Ammon's horn (tissue), 1 donor: ENCODE measurements around the gene LURAP1L.

Experiments
- DNase-seq: peaks from one replicate; pipeline ENCODE4 v3.0.0-alpha.2; 2016; ENCODE audit warnings: low spot score

LURAP1L gene, protein sequence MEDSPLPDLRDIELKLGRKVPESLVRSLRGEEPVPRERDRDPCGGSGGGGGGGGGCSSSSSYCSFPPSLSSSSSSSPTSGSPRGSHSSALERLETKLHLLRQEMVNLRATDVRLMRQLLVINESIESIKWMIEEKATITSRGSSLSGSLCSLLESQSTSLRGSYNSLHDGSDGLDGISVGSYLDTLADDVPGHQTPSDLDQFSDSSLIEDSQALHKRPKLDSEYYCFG

DNA sequence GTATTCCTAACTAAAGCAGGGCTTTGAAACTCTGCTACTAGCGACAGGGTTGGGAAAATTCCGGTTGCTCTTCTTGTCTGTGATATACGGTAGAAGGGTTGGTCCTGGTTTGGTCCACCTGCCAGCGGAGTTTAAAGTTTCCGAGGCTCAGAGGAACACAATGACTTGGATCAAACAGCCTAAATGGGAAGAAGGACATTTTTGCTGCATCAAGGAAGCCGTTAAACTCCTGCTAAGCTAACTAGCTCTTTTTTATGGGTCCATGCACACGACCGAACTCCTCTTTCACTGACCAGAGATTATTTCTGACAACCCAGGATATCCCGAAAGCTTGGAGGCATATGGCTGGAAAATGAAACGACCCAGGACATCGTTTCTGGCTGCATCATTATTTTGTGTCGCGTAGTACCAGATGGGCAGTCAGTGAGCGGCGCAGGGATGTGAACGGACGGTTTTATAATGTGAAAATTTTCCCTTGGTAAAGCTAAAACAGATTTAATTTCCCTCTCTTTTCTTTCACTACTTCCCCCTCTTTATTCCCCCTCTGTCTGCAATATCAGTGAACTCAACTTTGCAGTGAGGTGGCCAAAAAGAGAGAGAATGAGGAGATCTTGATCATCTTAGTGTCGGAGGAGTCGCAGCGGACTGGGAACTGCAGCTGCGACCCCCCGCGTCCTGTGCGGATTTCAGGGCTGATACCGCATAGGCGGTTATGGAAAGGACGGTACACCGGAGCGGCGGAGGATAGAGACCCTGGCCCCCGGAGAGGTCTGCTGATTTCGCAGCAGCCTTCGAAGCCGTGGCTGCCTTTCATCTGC lies at the start of gene LURAP1L:
Gene LURAP1L (plus strand): TSS at position 160 of the 818 bp plus-strand sequence. CDS start 696 bp downstream, outside the sequence.
- DNase-seq: peak; percentile 78

DNA sequence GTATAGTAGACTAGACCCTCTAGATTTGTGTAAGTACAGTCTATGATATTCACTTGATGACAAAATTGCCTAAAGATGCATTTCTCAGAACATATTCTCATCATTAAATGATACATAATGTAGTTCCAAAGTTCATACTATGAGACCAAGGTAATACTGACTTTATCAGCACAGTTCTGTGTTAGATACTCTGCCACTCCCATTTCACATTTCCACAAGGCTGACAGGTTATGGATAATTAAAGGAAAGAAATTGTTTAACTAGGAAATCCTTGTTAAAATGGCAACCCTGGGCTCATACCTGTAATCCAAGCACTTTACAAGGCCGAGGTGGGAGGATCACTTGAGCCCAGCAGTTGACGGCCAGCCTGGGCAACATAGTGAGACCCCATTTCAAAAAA lies 48.0 kb upstream of the LURAP1L start:
- DNase-seq: no peak

DNA sequence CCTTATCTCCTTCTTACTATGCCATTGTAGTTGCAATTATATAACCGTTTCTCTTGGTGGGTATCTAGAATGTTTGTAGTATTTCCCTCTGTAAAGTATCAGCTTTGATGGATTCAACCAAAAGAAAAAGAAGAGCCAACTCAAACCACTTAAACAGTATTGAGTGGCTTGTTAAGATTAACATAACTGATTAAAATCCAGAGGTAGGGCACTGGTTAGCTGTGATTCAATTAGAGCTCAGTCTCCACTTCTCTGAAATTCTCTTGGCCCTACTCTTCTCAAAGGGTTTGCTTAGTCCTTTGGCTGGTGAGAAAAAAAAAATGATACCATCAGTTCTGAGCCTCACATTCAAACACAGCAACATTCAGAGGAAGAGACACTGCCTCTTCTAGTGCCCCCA lies 44.6 kb upstream of the LURAP1L start:
- DNase-seq: no peak

DNA sequence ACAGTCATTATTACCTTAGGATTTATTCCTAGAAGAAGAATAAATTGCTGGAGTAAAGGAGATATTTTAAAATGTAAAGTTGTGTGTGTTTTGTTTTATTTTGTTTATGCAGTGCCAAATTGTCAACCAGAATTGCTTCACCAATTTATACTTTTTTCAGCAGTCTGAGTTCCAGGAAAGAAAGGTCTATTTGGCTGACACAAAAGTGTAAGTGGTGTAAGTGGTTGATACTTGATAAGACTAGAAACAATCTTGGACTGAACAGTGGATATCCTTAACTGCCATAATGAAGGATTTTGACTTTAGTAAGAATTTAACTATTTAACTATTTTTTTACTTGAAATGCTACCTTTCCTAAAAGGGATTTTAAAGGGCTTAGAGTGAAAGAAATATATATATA lies 43.9 kb upstream of the LURAP1L start:
- no peak for DNase-seq

DNA sequence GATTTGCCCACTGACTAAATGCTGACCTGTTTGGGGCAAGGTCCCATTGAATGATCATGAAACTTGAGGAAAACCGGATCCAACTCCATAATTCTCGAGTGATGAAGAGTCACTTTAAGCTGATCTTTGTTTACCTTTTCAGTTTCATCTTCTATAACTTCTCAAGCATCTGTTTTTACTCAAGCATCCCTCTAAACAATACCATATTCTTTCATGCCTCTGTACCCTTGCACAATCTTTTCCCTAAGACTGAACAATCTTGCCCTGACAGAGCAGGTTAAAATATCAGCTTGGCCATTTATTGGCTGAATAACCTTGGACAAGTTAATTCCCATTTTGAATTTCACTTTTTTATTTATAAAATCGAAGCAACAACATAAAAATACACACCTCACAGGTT lies 41.8 kb upstream of the LURAP1L start:
- no peak for DNase-seq

DNA sequence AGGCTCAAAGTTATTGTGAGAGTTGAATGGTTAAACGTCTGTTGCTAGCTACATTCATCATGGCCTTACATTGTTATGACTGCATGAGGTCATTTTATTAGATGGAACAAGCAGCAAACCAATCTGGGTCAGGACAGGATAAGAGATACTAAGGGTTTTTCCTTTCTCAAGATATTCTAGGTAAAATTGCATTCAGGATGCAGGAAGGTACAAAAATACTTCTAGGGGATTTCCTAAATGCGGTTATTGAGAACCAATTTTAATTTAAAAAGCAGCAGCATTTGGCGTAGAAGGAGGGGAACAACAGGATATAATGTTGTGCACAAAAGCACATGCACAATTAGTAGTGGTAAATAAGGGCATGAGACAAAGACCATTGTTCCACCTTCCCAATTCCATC lies 39.2 kb upstream of the LURAP1L start:
- DNase-seq: no peak

DNA sequence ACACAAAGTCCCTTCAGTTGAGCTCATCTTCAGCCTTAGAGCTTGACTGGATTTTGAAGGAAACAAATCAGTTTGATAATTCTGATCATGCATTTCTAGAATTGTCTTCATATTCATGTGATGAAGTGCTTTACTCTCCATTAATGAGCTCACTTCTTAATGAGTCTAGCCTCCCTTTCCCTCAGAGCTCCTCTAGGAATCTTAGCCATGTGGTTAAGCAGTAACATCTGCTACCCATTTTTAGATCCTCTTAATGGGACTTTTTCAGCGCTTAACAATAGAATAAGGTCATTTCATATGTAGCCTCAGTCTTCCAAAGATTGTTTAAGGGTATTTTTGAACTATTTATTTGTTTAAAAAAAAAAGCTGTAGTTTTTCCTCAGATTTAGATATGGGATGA lies 36.9 kb upstream of the LURAP1L start:
- DNase-seq: no peak

DNA sequence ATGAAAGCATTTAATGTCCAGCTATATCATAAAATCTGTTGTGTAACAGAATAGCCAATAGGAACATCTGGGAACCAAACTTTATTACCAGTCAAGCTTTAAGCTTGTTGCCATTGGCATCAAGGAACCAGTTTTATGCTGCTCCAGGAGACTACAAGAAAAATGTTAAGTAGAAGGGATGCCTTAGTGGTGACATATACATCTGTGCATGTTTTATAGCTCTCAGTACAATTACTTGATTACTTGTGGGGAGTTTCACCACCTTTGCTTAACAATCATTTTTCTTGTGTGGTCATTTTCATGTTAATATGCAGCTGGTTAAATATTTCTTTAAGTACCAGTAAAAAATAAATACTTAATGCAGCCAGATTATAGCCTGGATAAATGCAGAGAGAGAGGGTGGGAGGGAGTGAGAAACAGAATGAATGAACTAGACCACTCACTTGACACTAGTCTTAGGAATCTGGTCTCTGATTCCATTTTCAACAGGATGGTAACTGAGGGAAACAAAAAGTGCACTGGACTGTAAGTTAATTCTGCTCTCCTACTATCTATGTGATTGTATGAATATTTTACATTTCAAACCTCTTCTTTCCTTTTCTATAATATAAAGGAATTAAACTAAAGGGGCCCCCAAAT lies 35.7 kb upstream of the LURAP1L start:
- DNase-seq: no peak

DNA sequence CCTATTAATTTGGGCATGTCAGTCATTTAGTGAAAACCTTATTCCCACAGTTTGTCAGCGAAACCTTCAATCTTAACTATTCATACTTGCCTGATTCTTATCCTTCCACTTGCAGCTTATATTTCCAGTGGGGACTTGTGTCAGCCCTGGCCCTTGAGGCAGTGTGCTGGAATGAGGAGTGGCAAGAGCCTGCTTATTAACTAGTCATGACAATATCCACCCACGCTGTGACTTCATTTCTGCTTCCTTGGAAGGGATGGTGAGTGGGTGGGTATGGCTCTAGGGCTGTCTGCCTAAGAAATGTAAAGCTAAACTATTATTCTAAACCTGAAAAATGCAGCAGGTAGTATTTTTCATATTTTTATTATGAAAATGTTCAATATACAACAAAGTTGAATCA lies 34.0 kb upstream of the LURAP1L start:
- no peak for DNase-seq

DNA sequence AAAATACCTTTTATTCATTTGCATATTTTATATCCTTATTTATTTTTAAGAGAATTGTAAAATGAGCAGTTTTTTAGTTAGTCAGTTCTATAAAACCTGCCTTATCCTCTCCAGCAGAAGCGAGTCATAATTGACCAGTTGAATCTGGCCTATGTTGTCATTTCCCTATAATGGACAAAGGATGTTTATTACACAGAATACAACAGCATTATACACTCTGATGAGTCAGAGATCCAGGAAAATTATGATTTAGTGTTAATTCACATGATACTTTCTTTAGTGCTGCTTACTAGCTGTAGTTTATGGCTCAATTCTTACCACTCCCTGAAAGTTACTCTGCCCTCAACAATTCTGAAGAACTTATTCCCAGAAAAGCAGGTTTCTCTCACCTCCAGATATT lies 26.8 kb upstream of the LURAP1L start:
- DNase-seq: no peak

DNA sequence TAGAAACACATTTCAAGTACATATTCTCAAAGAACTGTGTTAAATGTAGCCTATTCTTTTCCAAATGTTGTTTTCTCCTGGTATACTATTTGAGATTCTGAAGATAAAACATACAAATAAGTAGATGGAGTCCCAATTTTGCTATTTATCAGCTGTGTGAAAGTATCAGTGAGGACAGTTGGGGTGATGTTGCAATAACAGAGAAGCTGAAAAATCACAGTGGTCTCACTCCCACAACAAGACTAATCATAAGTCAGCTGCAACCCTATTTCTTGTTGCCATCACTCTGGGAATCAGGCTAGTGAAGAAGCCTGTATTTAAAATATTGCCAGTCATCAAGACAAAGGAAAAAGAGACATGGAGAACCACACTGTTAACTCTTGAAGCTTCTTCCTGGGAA lies 25.9 kb upstream of the LURAP1L start:
- peak; percentile 16 for DNase-seq

DNA sequence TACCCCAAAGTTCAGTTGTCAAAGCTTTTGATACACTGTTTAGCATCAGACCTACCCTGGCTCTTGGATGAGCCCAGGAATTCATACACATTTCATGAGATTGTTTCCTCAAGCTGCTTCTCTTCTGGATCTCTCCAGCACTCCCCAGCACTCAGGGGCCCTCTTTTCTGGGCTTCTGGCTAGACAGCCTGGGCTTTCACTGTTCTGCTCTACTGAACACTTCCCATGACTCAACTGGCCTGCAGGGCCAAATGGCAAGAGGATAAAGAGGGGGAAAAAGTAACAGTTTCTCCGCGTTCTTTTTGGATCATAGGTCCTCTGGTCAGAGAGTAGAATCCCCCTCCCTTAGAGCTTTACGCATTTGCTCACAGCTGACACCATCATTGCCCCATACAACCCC lies 20.9 kb upstream of the LURAP1L start:
- no peak for DNase-seq

DNA sequence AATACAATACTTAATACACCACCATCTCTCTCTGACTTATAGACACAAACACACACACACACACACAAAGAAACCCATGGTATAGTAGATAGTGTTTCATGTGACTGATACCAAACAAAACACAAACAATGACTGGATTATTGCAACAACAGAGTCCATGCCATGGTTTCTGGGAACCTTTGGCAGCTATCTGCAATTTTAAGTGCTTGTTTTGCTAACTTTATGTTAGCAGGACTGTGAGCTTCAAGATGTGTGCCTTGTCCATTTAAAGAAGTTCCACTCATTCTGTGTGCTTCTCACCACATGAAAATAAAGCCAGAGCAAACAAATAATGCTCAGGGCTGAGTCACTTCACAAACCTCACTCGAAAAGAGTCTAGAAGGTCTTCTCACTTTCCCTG lies 15.1 kb upstream of the LURAP1L start:
- DNase-seq: peak; percentile 21

DNA sequence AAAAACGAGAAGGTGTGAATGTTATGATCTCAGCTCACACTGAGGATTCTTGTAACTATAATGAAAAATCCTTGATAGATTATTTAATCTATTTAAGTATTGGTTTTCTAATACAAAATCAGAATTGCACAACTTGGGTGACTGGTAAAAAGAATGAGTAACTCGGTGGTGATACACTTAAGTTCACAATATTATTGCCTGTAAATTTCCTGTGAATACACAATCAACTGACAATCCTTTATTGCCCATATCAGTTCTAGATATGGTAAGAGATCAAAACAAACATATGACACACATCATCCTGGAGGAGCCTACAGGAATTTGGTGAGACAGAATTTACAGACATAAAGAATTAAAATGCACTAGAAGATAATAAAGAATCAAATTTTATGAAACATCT lies 14.1 kb upstream of the LURAP1L start:
- no peak for DNase-seq

DNA sequence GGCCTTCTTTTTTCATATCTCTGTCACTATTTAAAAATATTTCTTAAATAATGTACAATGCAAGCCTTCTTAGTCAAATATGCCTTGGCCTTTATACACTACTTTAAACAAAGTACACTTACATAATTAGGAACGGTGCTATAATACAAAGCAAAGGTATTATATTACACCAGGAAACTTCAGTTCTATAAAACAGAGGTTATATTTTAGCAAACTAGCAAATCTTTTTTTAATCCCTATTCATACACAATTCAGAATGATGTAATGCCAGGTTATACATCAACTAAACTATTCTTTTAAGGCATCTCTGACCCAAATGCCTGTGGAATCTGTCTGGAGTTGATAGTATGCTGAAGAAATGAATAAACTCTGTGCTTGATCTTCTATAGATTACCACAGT lies 10.7 kb upstream of the LURAP1L start:
- DNase-seq: no peak

DNA sequence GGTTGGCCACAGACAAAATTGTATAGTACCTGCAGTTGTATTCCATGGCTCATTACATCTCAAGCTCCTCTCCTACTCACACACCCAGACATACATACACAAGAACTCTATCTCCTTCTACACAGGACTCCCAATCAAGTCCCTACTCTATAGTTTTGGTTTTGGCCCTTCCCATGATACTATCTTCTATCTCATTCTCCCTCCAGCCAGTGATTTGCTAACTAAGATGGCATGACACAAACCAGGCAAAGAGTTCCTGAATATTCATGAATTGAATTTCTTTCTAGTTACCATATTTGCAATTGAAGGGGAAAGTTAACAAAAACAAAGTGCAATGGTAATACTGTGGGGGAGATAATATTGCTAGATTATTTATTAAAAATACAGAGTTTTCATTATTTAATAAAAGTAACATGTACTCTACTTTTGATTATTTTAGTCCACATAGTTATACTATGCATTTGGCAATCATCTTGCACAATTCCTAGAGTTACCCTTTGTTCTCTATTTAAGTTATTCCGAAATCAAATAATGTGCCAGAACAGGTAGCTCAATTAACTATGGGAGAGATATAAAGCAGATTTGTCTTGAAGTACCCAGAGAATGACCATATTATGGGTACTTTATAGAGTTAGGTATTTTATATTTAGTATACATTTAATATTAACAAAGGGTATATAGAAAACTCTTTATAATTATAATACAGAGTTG lies 9.6 kb upstream of the LURAP1L start:
- DNase-seq: no peak

DNA sequence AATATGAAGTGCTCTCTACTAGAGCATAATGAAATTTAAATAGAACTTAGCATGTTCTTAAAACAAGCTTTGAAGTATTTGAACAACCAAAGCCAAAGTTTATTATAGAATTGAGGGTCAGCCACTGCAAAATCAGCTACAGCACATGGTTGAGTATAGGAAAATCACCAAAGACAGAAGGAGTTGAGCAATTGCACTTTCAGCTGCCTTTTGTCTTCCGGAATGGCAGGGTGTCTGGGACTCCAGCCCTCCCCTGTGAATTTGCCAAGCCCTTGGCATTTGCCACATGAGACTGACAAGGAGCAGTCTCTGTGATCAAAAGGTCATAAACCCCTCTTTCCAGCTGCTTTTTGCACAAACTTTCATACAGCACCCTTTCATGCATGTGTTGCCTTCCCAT lies 8.5 kb upstream of the LURAP1L start:
- no peak for DNase-seq

DNA sequence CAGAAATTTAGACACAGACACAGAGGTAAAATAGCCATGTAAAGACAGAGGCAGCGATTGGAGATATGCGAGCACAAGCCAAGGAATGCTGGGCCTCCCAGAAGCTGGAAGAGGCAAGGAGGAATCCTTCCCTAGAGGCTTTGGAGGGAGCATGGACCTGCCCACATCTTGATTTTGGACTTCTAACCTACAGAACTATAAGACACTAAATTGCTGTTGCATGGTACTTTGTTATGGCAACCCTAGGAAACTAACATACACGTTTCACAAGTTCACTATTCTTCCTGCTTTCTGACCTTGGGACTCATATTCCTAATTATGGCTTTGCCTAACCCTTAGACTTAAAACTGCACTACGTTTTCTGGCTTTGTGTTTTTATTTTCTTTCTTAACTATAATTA lies 4.6 kb upstream of the LURAP1L start:
- DNase-seq: no peak

DNA sequence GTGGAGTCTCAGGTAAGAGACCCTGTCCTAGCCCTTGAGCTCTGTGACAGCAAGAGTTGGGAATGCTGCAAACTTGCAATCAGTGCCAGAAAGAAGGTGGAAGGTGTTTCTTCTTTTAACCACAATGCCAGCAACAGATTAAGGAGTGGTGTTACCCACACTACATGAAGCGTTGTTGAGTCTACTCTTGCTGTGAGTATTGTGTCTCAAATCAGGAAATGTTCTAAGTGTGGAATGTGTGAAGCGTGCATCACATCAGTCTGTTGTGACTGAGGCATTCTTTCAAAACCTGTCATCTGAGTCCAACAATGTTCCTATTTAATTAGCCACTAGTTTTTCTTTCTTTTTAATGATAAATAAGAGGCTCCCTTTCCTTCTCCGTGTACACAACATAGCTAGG lies 2.9 kb upstream of the LURAP1L start:
- DNase-seq: no peak

DNA sequence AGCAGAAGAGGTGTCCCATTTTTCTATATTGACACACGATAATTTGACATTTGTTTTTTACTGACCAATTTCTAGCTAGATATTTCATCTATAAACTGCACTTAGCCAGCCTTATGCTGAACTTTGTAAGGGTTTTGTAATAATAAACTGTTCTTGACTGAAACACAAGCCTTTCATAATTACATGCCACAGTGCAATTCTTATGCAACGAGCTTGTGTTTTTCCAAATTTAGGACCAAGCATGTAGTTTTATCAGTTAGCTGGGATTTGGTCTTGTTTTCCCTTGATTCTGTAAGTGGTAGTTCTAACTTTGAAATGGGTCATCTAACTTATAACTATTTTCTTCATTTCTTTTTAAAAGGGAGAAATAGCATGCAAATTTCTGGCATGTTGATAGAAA lies 1.3 kb upstream of the LURAP1L start:
- no peak for DNase-seq

DNA sequence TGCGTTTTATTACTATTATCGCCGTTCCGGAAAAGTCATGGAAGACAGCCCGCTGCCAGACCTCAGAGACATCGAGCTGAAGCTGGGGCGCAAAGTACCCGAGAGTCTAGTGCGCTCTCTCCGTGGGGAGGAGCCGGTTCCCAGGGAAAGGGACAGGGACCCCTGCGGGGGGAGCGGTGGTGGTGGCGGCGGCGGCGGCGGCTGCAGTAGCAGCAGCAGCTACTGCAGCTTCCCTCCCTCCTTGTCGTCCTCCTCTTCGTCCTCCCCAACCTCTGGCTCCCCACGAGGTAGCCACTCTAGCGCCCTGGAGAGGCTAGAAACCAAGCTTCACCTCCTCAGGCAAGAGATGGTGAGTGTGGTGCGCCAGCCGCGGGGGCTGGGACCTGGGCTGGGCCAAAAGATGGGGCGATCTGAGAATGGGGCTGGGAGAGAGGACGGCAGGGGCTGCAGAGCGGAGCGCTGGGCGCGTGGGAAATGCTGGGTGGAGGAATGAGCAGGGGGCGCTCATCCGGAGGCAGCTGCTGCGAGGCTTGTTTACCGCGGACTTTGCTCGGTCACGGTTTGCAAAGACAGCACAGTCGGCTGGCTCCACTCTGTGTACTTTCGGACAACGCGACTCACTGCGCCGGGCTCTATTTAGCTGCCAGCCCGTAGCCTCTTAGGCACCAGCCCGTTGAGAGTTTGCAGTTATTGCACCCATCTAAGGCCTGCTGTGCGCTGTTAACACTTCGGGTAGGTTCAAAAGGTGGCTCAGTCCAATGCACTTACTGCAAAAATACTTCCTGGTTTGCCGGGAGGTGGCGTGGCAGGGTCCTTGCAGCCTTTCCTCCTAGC lies 1.1 kb downstream of the LURAP1L start:
- DNase-seq: peak; percentile 70
